H9 (cell line): Measurements from ENCODE around the gene ACTL6B. TPM values are rescaled to one million over a fixed set of nuclear protein-coding genes. Genes with fewer than 3 reads are reported as not detected.
A peak's percentile ranks its signal among the peaks of the same experiment; 100 is the strongest.

ENCODE experiments used
- DNase-seq: peaks from one replicate; pipeline ENCODE4 v3.0.0-alpha.2; 2017
- H2AFZ ChIP-seq: one replicate; pipeline ENCODE4 v1.6.1; 2013; ENCODE audit warnings: mild to moderate bottlenecking, low read length, control low read depth, moderate library complexity
- H2AK5ac ChIP-seq: 2 replicates; pipeline ENCODE4 v1.6.1; 2013; ENCODE audit warnings: low read length, control low read depth, mixed read lengths; ENCODE audit not compliant: insufficient read length
- H2BK120ac ChIP-seq: one replicate; pipeline ENCODE4 v1.6.1; 2013; ENCODE audit warnings: low read depth, mild to moderate bottlenecking, low read length, control low read depth, inconsistent platforms; ENCODE audit not compliant: poor library complexity, severe bottlenecking
- H2BK12ac ChIP-seq: 2 replicates; pipeline ENCODE4 v1.6.1; 2013; ENCODE audit warnings: low read length, control low read depth, mixed read lengths, low read depth; ENCODE audit not compliant: insufficient read length
- H2BK15ac ChIP-seq: 2 replicates; pipeline ENCODE4 v1.6.1; 2013; ENCODE audit warnings: low read depth, low read length, control low read depth
- H2BK20ac ChIP-seq: one replicate; pipeline ENCODE4 v1.6.1; 2013; ENCODE audit warnings: low read depth, mild to moderate bottlenecking, low read length, control low read depth, inconsistent platforms; ENCODE audit not compliant: poor library complexity, severe bottlenecking
- H2BK5ac ChIP-seq: 2 replicates; pipeline ENCODE4 v1.6.1; 2013; ENCODE audit warnings: low read length, control low read depth, mixed read lengths; ENCODE audit not compliant: insufficient read length
- H3K14ac ChIP-seq: 2 replicates; pipeline ENCODE4 v1.6.1; 2013; ENCODE audit warnings: low read length, control low read depth; ENCODE audit not compliant: insufficient read depth
- H3K18ac ChIP-seq: 2 replicates; pipeline ENCODE4 v1.6.1; 2013; ENCODE audit warnings: low read depth, mild to moderate bottlenecking, mixed read lengths, low read length, control low read depth; ENCODE audit not compliant: insufficient read length
- H3K23ac ChIP-seq: 2 replicates; pipeline ENCODE4 v1.6.1; 2013; ENCODE audit warnings: low read length, control low read depth, mixed read lengths, low read depth; ENCODE audit not compliant: insufficient read length
- H3K23me2 ChIP-seq: 2 replicates; pipeline ENCODE4 v1.6.1; 2013; ENCODE audit warnings: low read depth, mild to moderate bottlenecking, mixed read lengths, low read length, control low read depth; ENCODE audit not compliant: insufficient read length, poor library complexity, severe bottlenecking
- H3K27ac ChIP-seq: 2 replicates; pipeline ENCODE4 v1.5.1; 2013; ENCODE audit warnings: low read length, control low read depth, mixed read lengths, low read depth; ENCODE audit not compliant: insufficient read length
- H3K27me3 ChIP-seq: 2 replicates; pipeline ENCODE4 v1.6.1; 2013; ENCODE audit warnings: low read length, control low read depth, inconsistent platforms; ENCODE audit not compliant: insufficient read depth
- H3K4ac ChIP-seq: 2 replicates; pipeline ENCODE4 v1.6.1; 2013; ENCODE audit warnings: low read depth, mild to moderate bottlenecking, control low read depth, inconsistent platforms, low read length, moderate library complexity
- H3K4me1 ChIP-seq: 2 replicates; pipeline ENCODE4 v1.6.1; 2013; ENCODE audit warnings: low read length, control low read depth, inconsistent platforms; ENCODE audit not compliant: insufficient read depth
- H3K4me2 ChIP-seq: 2 replicates; pipeline ENCODE4 v1.6.1; 2013; ENCODE audit warnings: low read length, control low read depth, mixed read lengths; ENCODE audit not compliant: insufficient read length, insufficient read depth
- H3K56ac ChIP-seq: 2 replicates; pipeline ENCODE4 v1.6.1; 2013; ENCODE audit warnings: low read depth, mild to moderate bottlenecking, mixed read lengths, low read length, control low read depth; ENCODE audit not compliant: insufficient read length
- H3K79me1 ChIP-seq: 2 replicates; pipeline ENCODE4 v1.6.1; 2013; ENCODE audit warnings: low read depth, mild to moderate bottlenecking, moderate library complexity, low read length, control low read depth, inconsistent platforms; ENCODE audit not compliant: insufficient read depth, poor library complexity, severe bottlenecking
- H3K79me2 ChIP-seq: 2 replicates; pipeline ENCODE4 v1.6.1; 2013; ENCODE audit warnings: low read length, control low read depth, inconsistent platforms; ENCODE audit not compliant: insufficient read depth
- H3K9ac ChIP-seq: 2 replicates; pipeline ENCODE4 v1.6.1; 2013; ENCODE audit warnings: low read length, control low read depth, mixed read lengths; ENCODE audit not compliant: insufficient read length; ENCODE audit errors: extremely low read depth
- H3K9me3 ChIP-seq: one replicate; pipeline ENCODE4 v1.6.1; 2013; ENCODE audit warnings: low read depth, low read length, inconsistent platforms; ENCODE audit not compliant: control insufficient read depth
- H3T11ph ChIP-seq: one replicate; pipeline ENCODE4 v1.6.1; 2013; ENCODE audit warnings: mild to moderate bottlenecking, low read length, control low read depth, inconsistent platforms
- H4K20me1 ChIP-seq: one replicate; pipeline ENCODE4 v1.6.1; 2013; ENCODE audit not compliant: control insufficient read depth, insufficient read length, insufficient read depth
- H4K5ac ChIP-seq: 2 replicates; pipeline ENCODE4 v1.6.1; 2013; ENCODE audit warnings: low read depth, mild to moderate bottlenecking, mixed read lengths, low read length, control low read depth; ENCODE audit not compliant: insufficient read length
- H4K8ac ChIP-seq: replicated peaks from 2 replicates; pipeline ENCODE4 v1.6.1; 2013; ENCODE audit warnings: low read length, control low read depth, mixed read lengths, low read depth; ENCODE audit not compliant: insufficient read length
- H4K91ac ChIP-seq: 2 replicates; pipeline ENCODE4 v1.6.1; 2013; ENCODE audit warnings: low read depth, mild to moderate bottlenecking, moderate library complexity, mixed read lengths, low read length, control low read depth; ENCODE audit not compliant: insufficient read length
- H3K27ac Mint-ChIP-seq, 3 experiments: 2 replicates in 2 of 3; 3 replicates in 1 of 3; pipeline ENCODE4 v1.8.0; 2020 to 2021; ENCODE audit warnings: mixed read lengths in 3 of 3, mild to moderate bottlenecking in 1 of 3, moderate library complexity in 1 of 3
- H3K27me3 Mint-ChIP-seq: 2 replicates; pipeline ENCODE4 v1.8.0; 2021; ENCODE audit warnings: low read depth, mild to moderate bottlenecking, moderate library complexity, mixed read lengths
- H3K36me3 Mint-ChIP-seq, 3 experiments: 2 replicates in 2 of 3; 3 replicates in 1 of 3; pipeline ENCODE4 v1.8.0; 2020 to 2021; ENCODE audit warnings: low read depth in 3 of 3, mixed read lengths in 3 of 3; ENCODE audit not compliant: insufficient read depth in 1 of 3
- H3K4me1 Mint-ChIP-seq, 2 experiments: 2 replicates each; pipeline ENCODE4 v1.8.0; 2020; ENCODE audit warnings: mixed read lengths in 2 of 2
- H3K4me3 Mint-ChIP-seq, 2 experiments: 2 replicates in 1 of 2; 3 replicates in 1 of 2; pipeline ENCODE4 v1.8.0; 2020 to 2021; ENCODE audit warnings: mild to moderate bottlenecking in 2 of 2, mixed read lengths in 2 of 2, moderate library complexity in 1 of 2
- H3K9me3 Mint-ChIP-seq, 2 experiments: 2 replicates in 1 of 2; 3 replicates in 1 of 2; pipeline ENCODE4 v1.8.0; 2020; ENCODE audit warnings: mild to moderate bottlenecking in 2 of 2, mixed read lengths in 2 of 2, moderate library complexity in 1 of 2
- CTCF ChIP-seq: fragments of 200-600 bp; sonication (generic); conservative IDR thresholded peaks from 3 replicates; pipeline ENCODE4 v1.8.0; 2021; ENCODE audit warnings: antibody characterized with exemption, mild to moderate bottlenecking
- WGBS: extraction: QIAGEN DNeasy Blood & Tissue Kit; methylation state at CpG from one replicate; pipeline ENCODE4 v1.1.7; 2013; ENCODE audit warnings: missing lambda C conversion rate, low lambda C conversion rate, mixed read lengths; ENCODE audit not compliant: insufficient read length; ENCODE audit errors: extremely low coverage; 5-methylcytosine and 5-hydroxymethylcytosine counted together
- total RNA-seq: library from RNA; stranded (reverse); gene quantifications from 2 replicates; pipeline ENCODE4 v1.2.1, GENCODE V29; 2021

ACTL6B gene
- total RNA-seq, 1 experiment from 2014 or later: 0.50 TPM

DNA sequence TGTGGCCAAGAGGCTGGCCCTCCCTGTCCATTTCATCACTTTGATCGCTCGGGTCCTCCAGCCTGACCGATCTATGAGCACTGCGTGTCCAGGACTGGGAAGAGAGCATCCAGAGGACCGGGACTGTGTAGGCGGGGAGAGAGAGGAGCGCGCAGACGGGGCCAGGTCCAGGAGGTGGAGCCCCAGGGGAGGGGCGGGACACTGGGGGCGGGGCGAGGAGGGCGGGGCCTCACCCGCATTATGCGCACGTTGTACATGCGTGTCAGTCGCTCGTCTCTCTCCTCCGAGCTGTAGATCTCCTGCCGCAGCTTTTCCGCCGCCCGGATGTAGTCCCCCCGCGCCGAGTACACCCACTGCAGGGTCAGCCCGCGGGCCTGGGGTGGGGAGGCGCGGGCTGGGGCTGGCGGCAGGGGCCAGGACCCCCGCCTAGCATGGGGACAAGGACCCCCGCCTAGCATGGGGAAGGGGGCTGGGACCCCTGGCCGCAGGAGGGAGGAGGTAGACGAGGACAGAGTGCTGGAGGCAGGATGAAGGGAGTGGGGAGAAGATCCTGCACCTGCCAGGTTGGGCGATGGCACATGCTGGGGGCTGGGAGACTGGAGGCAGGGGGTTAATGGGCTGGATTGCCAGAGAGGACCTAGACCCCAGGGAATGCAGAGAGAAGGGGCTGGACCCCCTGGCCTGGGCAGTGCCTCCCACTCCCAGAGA lies 29.6 kb downstream of the ACTL6B start:
- Histone ChIP-seq H3K27me3 (peaks cover 3% of the 10 kb centered on the region; the same call in 1 of the 2 replicates), H3K23ac (no peak overlapping the region), H2BK5ac (no peak overlapping the region), H3K27ac (no peak overlapping the region), H2BK15ac (no peak overlapping the region), H3T11ph (no peak overlapping the region), H2AFZ (no peak overlapping the region), H4K8ac (no peak overlapping the region), H3K79me1 (no peaks in the 10 kb centered on the region), H3K23me2 (peaks cover 5% of the 10 kb centered on the region), H3K56ac (no peak overlapping the region), H3K9ac (no peak overlapping the region), H4K5ac (no peak overlapping the region), H2AK5ac (no peak overlapping the region), H3K79me2 (no peaks in the 10 kb centered on the region), H3K9me3 (no peaks in the 10 kb centered on the region), H4K20me1 (no peaks in the 10 kb centered on the region), H3K4ac (no peak overlapping the region), H2BK12ac (no peak overlapping the region), H3K18ac (peak overlapping the region; percentile 46), H3K4me1 (no peaks in the 10 kb centered on the region), H2BK120ac (no peak overlapping the region), H3K14ac (0 out of 2 replicates have a peak overlapping the region, but pooled peaks have one; percentile 50), H4K91ac (no peak overlapping the region), H2BK20ac (no peak overlapping the region), H3K4me2 (peak overlapping the region; percentile 60)
- no peak overlapping the region for H3K27ac Mint-ChIP-seq
- no CpG with 5 or more reads among the region's 37 CpGs for WGBS
- TF ChIP-seq CTCF: no peak
- H3K36me3 Mint-ChIP-seq: peaks cover 0 to 4% (median 0%) of the 10 kb centered on the region in 3 experiments; a peak in 1 of 7 replicates
- peak; percentile 94 for DNase-seq
- H3K4me1 Mint-ChIP-seq: peaks cover 9 to 17% of the 10 kb centered on the region in 2 experiments
- no peaks in the 10 kb centered on the region for H3K9me3 Mint-ChIP-seq
- H3K27me3 Mint-ChIP-seq: peaks cover 39% of the 10 kb centered on the region
- peak overlapping the region; percentile 41 to 78 for H3K4me3 Mint-ChIP-seq
